Endothelial cell of umbilical vein (primary cell): Measurements from ENCODE around the gene TRAPPC3L. TPM values are rescaled to one million over a fixed set of nuclear protein-coding genes. Genes with fewer than 3 reads are reported as not detected.

Experiments used
- BruUV-seq: library from RNA; stranded (reverse); fragments of 400-500 nt; replicated peaks from 2 replicates; lab custom pipeline; 2021; lab: Mats Ljungman, UMichigan
- CTCF ChIA-PET: fragments of 300-600, 350-600 bp; sonication (Branson Sonifier 250); formaldehyde crosslinking; loops from one replicate; lab custom pipeline; 2021; ENCODE audit warnings: antibody characterized with exemption, inconsistent platforms; lab: Charles Lee
- POLR2A ChIA-PET: fragments of 300-600, 350-600 bp; sonication (Branson Sonifier 250); formaldehyde crosslinking; loops from one replicate; lab custom pipeline; 2021; ENCODE audit warnings: antibody characterized with exemption, inconsistent platforms; lab: Charles Lee
- DNase-seq: peaks from one replicate; pipeline ENCODE4 v3.0.0-alpha.2; 2011; ENCODE audit warnings: low read depth, low spot score
- FAIRE-seq: peaks from 2 replicates; lab custom pipeline; 2011; peaks lifted over from hg19 to GRCh38; lab: Jason Lieb, UNC
- H2AFZ ChIP-seq: 2 replicates; pipeline ENCODE4 v1.6.0; 2012; ENCODE audit warnings: low read depth, low read length, control low read depth, inconsistent platforms
- H3K27ac ChIP-seq: 2 replicates; pipeline ENCODE4 v1.5.1; 2011; ENCODE audit warnings: low read depth, mild to moderate bottlenecking, control low read depth, low read length, moderate library complexity; ENCODE audit not compliant: insufficient read depth
- H3K27me3 ChIP-seq, 2 experiments: 2 replicates each; pipeline versions ENCODE4 v1.6.0 to v1.6.1; 2011; ENCODE audit warnings: low read length in 2 of 2, mixed read lengths in 1 of 2; ENCODE audit not compliant: control insufficient read depth in 2 of 2, insufficient read depth in 2 of 2
- H3K36me3 ChIP-seq, 2 experiments: 2 replicates in 1 of 2; 3 replicates in 1 of 2; pipeline ENCODE4 v1.5.1; 2011; ENCODE audit warnings: low read length in 2 of 2, mild to moderate bottlenecking in 1 of 2, moderate library complexity in 1 of 2; ENCODE audit not compliant: control insufficient read depth in 2 of 2, insufficient read depth in 2 of 2; ENCODE audit errors: extremely low read depth in 1 of 2
- H3K4me1 ChIP-seq: 3 replicates; pipeline ENCODE4 v1.5.1; 2011; ENCODE audit warnings: mild to moderate bottlenecking, low read length; ENCODE audit not compliant: control insufficient read depth, insufficient read depth; ENCODE audit errors: extremely low read depth
- H3K4me2 ChIP-seq: 2 replicates; pipeline ENCODE4 v1.6.1; 2011; ENCODE audit warnings: low read length, control low read depth, mixed read lengths; ENCODE audit not compliant: insufficient read depth
- H3K4me3 ChIP-seq, 3 experiments: fragments of 200-600 bp in 1 of 3; sonication (generic), shearing (Covaris generic) in 1 of 3; replicated peaks in 1 of 3; 2 replicates each; pipeline ENCODE4 v1.5.1; 2011 to 2016; ENCODE audit warnings: control low read depth in 3 of 3, low read length in 3 of 3, mild to moderate bottlenecking in 2 of 3, inconsistent platforms in 1 of 3, low read depth in 1 of 3, moderate library complexity in 1 of 3; ENCODE audit not compliant: insufficient read depth in 1 of 3
- H3K79me2 ChIP-seq: 2 replicates; pipeline ENCODE4 v1.6.0; 2012; ENCODE audit warnings: low read length, inconsistent platforms; ENCODE audit not compliant: control insufficient read depth, insufficient read depth
- H3K9ac ChIP-seq: replicated peaks from 2 replicates; pipeline ENCODE3; 2011; ENCODE audit warnings: low read length, control low read depth; ENCODE audit not compliant: insufficient read depth; ENCODE audit errors: extremely low read depth
- H3K9me1 ChIP-seq: replicated peaks from 3 replicates; pipeline ENCODE4 v1.6.0; 2011; ENCODE audit warnings: mild to moderate bottlenecking, low read length; ENCODE audit not compliant: control insufficient read depth, insufficient read depth; ENCODE audit errors: extremely low read depth
- H3K9me3 ChIP-seq: replicated peaks from 2 replicates; pipeline ENCODE4 v1.5.1; 2012; ENCODE audit warnings: low read length, inconsistent platforms; ENCODE audit not compliant: control insufficient read depth, insufficient read depth
- H4K20me1 ChIP-seq: replicated peaks from 2 replicates; pipeline ENCODE3; 2011; ENCODE audit warnings: mild to moderate bottlenecking, low read length; ENCODE audit not compliant: control insufficient read depth, insufficient read depth; ENCODE audit errors: extremely low read depth
- EZH2 ChIP-seq: IDR thresholded peaks from 2 replicates; pipeline ENCODE4 v1.6.1; 2012; ENCODE audit warnings: borderline replicate concordance, low read depth, mild to moderate bottlenecking, moderate library complexity, low read length, inconsistent platforms; ENCODE audit not compliant: severe bottlenecking
- FOS ChIP-seq: IDR thresholded peaks from 2 replicates; pipeline ENCODE4 v1.6.1; 2011; ENCODE audit warnings: mild to moderate bottlenecking, low read length, moderate library complexity, borderline replicate concordance; ENCODE audit not compliant: insufficient read depth
- GATA2 ChIP-seq: IDR thresholded peaks from 2 replicates; pipeline ENCODE4 v1.7.0; 2011; ENCODE audit warnings: low read depth, mild to moderate bottlenecking, moderate library complexity, mixed read lengths, low read length; ENCODE audit not compliant: insufficient read length, insufficient read depth
- JUN ChIP-seq: IDR thresholded peaks from 2 replicates; pipeline ENCODE4 v1.6.1; 2011; ENCODE audit warnings: borderline replicate concordance, low read depth; ENCODE audit not compliant: insufficient read length, insufficient read depth
- MYC ChIP-seq: IDR thresholded peaks from one replicate; pipeline ENCODE4 v1.6.1; 2011; ENCODE audit warnings: mild to moderate bottlenecking, low read depth, low read length
- POLR2A ChIP-seq: IDR thresholded peaks from 2 replicates; pipeline ENCODE4 v1.6.1; 2012; ENCODE audit warnings: low read depth, mild to moderate bottlenecking, control low read depth, low read length
- POLR2AphosphoS5 ChIP-seq: IDR thresholded peaks from 2 replicates; pipeline ENCODE4 v1.6.1; 2012; ENCODE audit warnings: low read depth, mild to moderate bottlenecking, control low read depth, low read length, moderate library complexity; ENCODE audit not compliant: insufficient read depth
- dilution Hi-C: fragments of 300-500 bp; cut with MboI; formaldehyde crosslinking; loops from one replicate; pipeline ENCODE4 v1.15.0; 2019; ENCODE audit warnings: low sequenced_read_pairs; ENCODE audit not compliant: extremely low pct_ligation_motif_present
- intact Hi-C: fragments of 100-400 bp; cut with micrococcal nuclease; formaldehyde crosslinking; loops from one replicate; pipeline ENCODE4 v1.10.0; 2022
- polyA plus RNA-seq, 4 experiments: library from polyadenylated mRNA; depleted of rRNA in 3 of 4; stranded (reverse) in 3 of 4; unstranded in 1 of 4; fragments of >200 nt; gene quantifications; 2 replicates each; pipeline versions ENCODE4 v1.2.1 to v1.2.3, GENCODE V29; 2011 to 2012; ENCODE audit warnings: missing spikeins in 1 of 4
- total RNA-seq: library from RNA; stranded (reverse); gene quantifications from 2 replicates; pipeline ENCODE4 v1.2.3, GENCODE V29; 2021
- TF ChIP-seq, protein P1 (sequence below), 2 donors: IDR thresholded peaks; 1 replicate in 1 of 2; 2 replicates in 1 of 2; pipeline ENCODE4 v1.5.1; 2011; ENCODE audit warnings: low read length in 2 of 2, mild to moderate bottlenecking in 2 of 2, moderate library complexity in 2 of 2, control low read depth in 1 of 2, inconsistent platforms in 1 of 2, low read depth in 1 of 2; ENCODE audit not compliant: insufficient read depth in 1 of 2; ENCODE audit errors: extremely low read depth in 1 of 2
- TF ChIP-seq, protein P2 (sequence below): IDR thresholded peaks from 2 replicates; pipeline ENCODE4 v1.6.1; 2011; ENCODE audit not compliant: insufficient read depth, insufficient read length

The TRAPPC3L gene
- total and polyA plus RNA-seq, 2 donors (not counting 3 experiments of a cell fraction or from before 2014, with no cell fraction given) = 0.38 TPM; not detected in 1

DNA sequence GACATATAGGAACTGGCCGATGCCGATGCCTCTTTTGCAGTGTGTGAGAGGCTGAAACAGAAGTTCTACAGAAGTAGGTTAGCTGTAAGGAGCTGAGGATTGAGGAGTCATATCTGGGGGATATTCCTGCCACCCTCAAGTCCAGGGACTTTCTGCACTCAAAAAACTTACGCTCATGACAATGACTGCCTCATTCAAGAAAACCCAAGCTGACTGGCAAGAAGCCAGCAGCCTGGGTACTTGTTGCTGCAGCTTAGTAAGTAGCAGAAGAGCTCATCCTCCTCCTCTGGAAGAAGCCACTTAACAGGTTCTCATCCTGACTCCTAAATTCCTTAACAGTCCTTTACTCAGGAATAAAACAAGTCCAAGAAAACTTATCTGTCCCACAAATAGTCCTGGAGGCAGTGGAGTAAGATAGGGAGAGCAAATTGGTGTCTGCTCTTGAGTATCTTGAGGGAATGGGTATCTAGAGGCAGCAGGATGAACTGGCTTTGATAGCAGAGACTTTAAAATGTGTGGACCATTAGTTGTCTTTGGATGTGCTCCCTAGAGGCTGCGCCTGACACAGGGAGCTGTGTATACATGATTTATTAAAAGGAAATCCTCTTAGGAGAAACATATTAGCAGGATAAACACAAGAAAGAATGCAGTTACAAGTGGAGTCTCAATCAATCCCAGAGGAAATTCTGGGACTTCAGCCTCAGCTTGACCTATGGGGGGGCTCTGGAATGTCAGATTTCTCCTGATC lies 26.7 kb downstream of the TRAPPC3L start:
- BruUV-seq = no TSS peak
- intact Hi-C loops (no loop called here), dilution Hi-C loops (no loop called here)
- no peaks in the 10 kb centered on the region for H4K20me1 ChIP-seq
- TF ChIP-seq, protein P1, sequence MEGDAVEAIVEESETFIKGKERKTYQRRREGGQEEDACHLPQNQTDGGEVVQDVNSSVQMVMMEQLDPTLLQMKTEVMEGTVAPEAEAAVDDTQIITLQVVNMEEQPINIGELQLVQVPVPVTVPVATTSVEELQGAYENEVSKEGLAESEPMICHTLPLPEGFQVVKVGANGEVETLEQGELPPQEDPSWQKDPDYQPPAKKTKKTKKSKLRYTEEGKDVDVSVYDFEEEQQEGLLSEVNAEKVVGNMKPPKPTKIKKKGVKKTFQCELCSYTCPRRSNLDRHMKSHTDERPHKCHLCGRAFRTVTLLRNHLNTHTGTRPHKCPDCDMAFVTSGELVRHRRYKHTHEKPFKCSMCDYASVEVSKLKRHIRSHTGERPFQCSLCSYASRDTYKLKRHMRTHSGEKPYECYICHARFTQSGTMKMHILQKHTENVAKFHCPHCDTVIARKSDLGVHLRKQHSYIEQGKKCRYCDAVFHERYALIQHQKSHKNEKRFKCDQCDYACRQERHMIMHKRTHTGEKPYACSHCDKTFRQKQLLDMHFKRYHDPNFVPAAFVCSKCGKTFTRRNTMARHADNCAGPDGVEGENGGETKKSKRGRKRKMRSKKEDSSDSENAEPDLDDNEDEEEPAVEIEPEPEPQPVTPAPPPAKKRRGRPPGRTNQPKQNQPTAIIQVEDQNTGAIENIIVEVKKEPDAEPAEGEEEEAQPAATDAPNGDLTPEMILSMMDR (IDR thresholded peaks at IDR 0.05; ENCODE audit: extremely low read depth in 1 of 2, insufficient read depth in 1 of 2, low read depth in 1 of 2, low read length in 2 of 2) = no peak
- no peak for TF ChIP-seq EZH2
- TF ChIP-seq FOS = no peak
- no peak for TF ChIP-seq JUN
- TF ChIP-seq MYC = no peak
- TF ChIP-seq, protein P2, sequence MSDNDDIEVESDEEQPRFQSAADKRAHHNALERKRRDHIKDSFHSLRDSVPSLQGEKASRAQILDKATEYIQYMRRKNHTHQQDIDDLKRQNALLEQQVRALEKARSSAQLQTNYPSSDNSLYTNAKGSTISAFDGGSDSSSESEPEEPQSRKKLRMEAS = no peak
- TF ChIP-seq GATA2 = no peak
- TF ChIP-seq POLR2A = no peak
- no peak for TF ChIP-seq POLR2AphosphoS5
- H3K4me1 ChIP-seq = peaks cover 2% of the 10 kb centered on the region
- FAIRE-seq = no peak
- no peak overlapping the region for H3K27ac ChIP-seq
- ChIA-PET CTCF (interaction anchor here (1.2 to 2.2 kb wide), 4 partner anchors 16 to 301 kb away, joined by 4 to 8 read pairs (median 6); no protein-coding TSS in a partner anchor), POLR2A (interaction anchor here (0.6 kb wide), 1 partner anchor 8 kb away, joined by 5 read pairs; no protein-coding TSS in a partner anchor)
- no peaks in the 10 kb centered on the region for H3K9me1 ChIP-seq
- H3K4me3 ChIP-seq = no peak overlapping the region
- H3K9me3 ChIP-seq = no peaks in the 10 kb centered on the region
- H3K79me2 ChIP-seq = peaks cover 2% of the 10 kb centered on the region
- H3K9ac ChIP-seq = no peak overlapping the region
- peak; percentile 82 for DNase-seq
- no peak overlapping the region for H2AFZ ChIP-seq
- peaks cover 8 to 11% of the 10 kb centered on the region in 2 experiments for H3K36me3 ChIP-seq
- H3K27me3 ChIP-seq = no peaks in the 10 kb centered on the region
- no peak overlapping the region for H3K4me2 ChIP-seq
